ENCODE results near the gene CDH12.
"Not testable (repeated sequence)": the region's sequence is repeated elsewhere in the genome, so short reads cannot be mapped to it uniquely, and the experiment has no call there.

CDH12 gene

GRCh38 chr5:22278164-22278563, 575.0 kb downstream of the CDH12 start:
- DNase-seq (ENCODE audit: low read depth in 3 of 3): no peak

DNA sequence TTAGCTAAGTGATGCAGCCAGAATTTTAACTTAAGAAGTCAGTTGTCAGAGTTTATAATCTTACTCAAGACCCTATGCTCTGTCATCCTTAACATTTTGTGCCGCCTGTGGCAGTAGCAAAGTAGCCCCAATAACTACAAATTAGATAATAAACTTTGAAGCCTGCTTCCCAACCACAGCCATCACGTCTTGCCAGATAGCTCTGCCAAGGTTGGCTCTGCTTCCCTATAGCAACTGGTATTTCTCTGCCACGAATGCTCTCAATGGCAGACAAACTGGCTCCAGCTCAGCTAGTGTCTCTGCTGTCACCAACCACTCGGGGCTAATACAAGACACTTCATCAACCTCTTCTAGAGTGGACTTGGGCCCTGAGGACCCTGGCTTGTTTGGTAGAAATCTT, 576.1 kb downstream of the CDH12 start:
- no peak for DNase-seq (ENCODE audit: low read depth in 3 of 3)

DNA sequence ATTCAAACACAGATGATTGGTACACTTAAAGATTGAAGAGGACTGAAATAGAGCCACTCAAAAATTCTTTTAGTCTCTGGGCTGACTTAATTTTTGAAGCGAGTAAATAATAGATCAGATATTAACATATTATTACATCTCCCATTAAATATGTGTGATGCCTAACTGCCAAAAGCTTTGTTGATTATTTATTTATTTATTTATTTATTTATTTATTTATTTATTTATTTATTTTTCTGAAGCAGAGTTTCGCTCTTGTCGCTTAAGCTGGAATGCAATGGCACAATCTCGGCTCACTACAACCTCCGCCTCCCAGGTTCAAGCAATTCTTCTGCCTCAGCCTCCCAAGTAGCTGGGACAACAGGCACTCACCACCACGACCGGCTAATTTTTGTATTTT, 587.3 kb downstream of the CDH12 start:
- not testable (repeated sequence) for DNase-seq (ENCODE audit: low read depth in 3 of 3)

DNA sequence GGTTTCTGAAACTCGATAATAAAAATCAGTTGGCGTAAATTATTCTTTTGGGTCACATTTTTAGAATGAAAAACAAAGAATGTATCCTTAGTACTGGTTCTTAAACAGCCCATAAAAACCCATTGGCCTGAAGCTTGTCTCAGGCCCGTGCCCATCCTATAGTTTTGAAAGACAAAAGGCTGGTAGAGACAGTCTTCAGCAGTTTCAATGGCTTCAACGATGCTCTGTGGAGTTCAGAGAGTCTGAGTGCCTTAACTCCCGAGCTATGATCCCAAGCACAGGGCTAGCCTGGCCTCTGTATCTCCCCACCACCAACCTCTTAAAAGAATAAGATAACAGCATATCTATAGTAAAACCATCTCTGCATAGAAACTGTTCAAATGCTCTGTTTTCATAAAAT, 595.0 kb downstream of the CDH12 start:
- DNase-seq (ENCODE audit: low read depth in 3 of 3): no peak

DNA sequence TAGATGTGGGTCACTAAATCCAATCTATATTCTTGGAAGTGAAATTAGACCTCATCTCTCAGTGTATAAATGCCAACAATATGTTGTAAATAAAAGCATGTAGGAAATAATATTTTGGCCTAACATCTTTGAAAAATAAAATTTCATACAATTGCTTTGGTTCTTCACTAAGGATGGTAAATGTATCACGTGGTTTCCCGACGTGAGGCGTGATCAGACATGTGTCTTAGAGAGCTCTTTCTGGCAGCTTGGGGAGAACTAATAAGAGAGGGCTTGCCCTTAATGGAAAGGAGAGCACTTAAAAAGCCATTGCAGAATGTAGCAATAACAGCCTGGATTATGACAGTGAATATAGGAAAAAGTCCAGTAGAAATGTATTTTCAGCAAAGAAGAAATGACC, 602.6 kb downstream of the CDH12 start:
- DNase-seq (ENCODE audit: low read depth in 3 of 3): no peak

- DNase-seq (ENCODE audit: low read depth in 3 of 3): no peak
These were observed 603.9 kb downstream of the CDH12 start for GRCh38 chr5:22249209-22249729.

DNA sequence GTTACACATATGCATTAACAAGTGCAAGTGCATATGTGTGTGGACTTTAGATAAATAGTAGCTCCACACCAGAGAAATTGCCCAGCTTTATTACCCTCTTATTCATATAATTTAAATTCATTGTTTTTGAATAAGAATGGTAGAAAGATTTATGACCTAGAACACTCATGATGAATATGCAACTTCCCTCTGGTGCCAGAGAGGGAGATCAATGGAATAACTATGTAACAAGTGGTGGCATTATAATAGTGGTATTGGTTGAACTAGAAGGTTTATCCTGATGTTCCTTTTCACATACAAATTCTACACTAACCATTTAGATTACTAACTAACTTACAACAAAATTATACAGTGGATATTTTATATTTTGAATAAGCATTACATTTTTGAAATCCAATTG, 607.4 kb downstream of the CDH12 start:
- no peak for DNase-seq (ENCODE audit: low read depth in 3 of 3)

DNA sequence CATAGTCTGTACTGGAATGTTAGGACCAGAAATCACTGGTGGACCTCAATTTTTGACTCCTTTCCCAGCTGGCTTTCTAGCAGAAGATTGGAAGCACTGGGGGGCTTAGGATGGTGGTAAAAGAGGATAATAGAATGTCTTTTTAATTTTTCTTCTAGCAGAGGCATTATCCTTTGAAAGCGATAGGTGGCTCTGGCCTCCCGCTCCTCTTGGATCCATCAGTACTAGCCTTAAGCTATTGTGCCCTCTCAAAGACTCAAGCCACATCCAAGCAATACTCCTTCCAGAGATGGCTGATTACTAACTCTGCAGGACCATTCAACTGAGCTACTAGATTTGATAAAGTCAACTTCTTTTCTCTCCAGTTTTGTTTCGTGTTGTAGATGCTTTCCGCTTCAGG, 610.6 kb downstream of the CDH12 start:
- DNase-seq (ENCODE audit: low read depth in 3 of 3): no peak

DNA sequence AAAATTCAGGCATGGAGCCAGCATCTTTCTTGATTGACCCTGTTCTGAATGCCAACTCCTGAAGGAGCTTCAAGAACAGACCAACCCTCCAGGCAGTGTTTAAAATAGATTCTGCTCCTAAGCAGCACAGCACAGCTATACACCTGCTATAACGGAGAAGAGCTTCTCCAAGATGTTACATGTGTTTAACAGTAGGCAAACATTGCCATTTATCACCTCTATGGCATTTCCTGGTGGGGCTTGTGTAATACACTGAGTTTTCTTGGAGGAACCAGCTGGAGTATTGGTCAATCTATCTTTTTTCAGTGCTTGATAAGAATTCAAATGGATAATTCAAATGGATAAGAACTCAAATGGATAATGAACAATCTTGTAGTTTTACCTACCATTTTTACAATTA, 615.1 kb downstream of the CDH12 start:
- no peak for DNase-seq (ENCODE audit: low read depth in 3 of 3)

- no peak for DNase-seq (ENCODE audit: low read depth in 3 of 3)
These were observed 626.7 kb downstream of the CDH12 start for GRCh38 chr5:22226423-22226822.

DNA sequence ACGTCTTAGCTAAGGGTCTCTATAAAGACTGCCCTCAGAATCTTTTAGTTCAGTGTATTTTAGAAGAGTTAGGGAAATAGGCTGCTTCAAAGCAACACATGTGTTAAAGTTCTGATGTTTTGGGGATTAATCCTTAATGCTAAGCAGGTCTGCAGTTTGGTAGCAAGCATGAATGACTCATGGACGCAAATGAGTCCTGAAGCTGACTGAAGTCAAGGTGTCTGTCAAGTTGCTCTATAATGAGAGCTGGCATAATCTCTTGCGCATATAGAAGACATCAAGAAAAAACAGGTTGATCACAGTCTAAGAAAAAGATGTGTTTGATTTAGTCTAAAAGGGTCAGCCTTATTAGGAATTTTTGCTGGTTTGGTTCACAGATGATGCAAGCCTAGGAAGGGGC, 630.1 kb downstream of the CDH12 start:
- no peak for DNase-seq (ENCODE audit: low read depth in 3 of 3)

- not testable (repeated sequence) for DNase-seq (ENCODE audit: low read depth in 3 of 3)
These were observed 639.2 kb downstream of the CDH12 start for GRCh38 chr5:22213703-22214495.

- not testable (repeated sequence) for DNase-seq (ENCODE audit: low read depth in 3 of 3)
These were observed 640.7 kb downstream of the CDH12 start for GRCh38 chr5:22212254-22212991.

GRCh38 chr5:22208463-22208862, 644.7 kb downstream of the CDH12 start:
- DNase-seq (ENCODE audit: low read depth in 3 of 3): not testable (repeated sequence)

GRCh38 chr5:22188651-22189050, 664.5 kb downstream of the CDH12 start:
- not testable (repeated sequence) for DNase-seq (ENCODE audit: low read depth in 3 of 3)

GRCh38 chr5:22187632-22188228, 665.4 kb downstream of the CDH12 start:
- not testable (repeated sequence) for DNase-seq (ENCODE audit: low read depth in 3 of 3)

- not testable (repeated sequence) for DNase-seq (ENCODE audit: low read depth in 3 of 3)
These were observed 683.9 kb downstream of the CDH12 start for GRCh38 chr5:22169226-22169625.

GRCh38 chr5:22168704-22169103, 684.4 kb downstream of the CDH12 start:
- not testable (repeated sequence) for DNase-seq (ENCODE audit: low read depth in 3 of 3)

GRCh38 chr5:22165931-22166330, 687.2 kb downstream of the CDH12 start:
- DNase-seq (ENCODE audit: low read depth in 3 of 3): not testable (repeated sequence)

GRCh38 chr5:22164910-22165748, 688.0 kb downstream of the CDH12 start:
- not testable (repeated sequence) for DNase-seq (ENCODE audit: low read depth in 3 of 3)

DNA sequence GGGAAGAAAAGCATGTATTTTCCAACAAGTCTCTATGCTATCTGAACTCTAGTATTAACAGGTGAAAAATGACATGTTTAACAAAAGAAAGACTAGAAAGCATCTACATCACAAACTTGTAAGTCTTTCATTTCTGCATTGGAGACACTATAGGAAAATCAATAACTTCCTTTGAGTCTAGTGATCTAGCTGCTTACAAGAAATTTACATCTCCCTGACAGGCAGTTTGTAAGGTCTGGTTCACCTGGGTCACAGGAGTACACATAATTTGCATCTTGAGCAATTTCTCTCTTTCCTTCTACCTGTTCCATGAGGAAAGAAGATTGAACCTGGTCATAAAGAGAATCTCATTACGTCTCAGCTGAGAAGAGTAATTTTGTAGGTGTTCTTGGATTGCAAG, 696.2 kb downstream of the CDH12 start:
- DNase-seq (ENCODE audit: low read depth in 3 of 3): not testable (repeated sequence)

All from stimulated activated CD4-positive, alpha-beta T cell treated with anti-CD3 and anti-CD28 coated beads, TNF-alpha, amount 100 ng/mL, for 24 hours (primary cell).